NCI-H2196 (cell line): ENCODE data around the gene RPUSD1.
A peak's percentile ranks its signal among the peaks of the same experiment; 100 is the strongest.
"Not testable (repeated sequence)": the region's sequence is repeated elsewhere in the genome, so short reads cannot be mapped to it uniquely, and the experiment has no call there.

ENCODE experiments used
- DNase-seq: peaks from one replicate; lab custom pipeline; 2025; ENCODE audit not compliant: unreplicated experiment; lab: John Stamatoyannopoulos, UW

RPUSD1 gene

DNA sequence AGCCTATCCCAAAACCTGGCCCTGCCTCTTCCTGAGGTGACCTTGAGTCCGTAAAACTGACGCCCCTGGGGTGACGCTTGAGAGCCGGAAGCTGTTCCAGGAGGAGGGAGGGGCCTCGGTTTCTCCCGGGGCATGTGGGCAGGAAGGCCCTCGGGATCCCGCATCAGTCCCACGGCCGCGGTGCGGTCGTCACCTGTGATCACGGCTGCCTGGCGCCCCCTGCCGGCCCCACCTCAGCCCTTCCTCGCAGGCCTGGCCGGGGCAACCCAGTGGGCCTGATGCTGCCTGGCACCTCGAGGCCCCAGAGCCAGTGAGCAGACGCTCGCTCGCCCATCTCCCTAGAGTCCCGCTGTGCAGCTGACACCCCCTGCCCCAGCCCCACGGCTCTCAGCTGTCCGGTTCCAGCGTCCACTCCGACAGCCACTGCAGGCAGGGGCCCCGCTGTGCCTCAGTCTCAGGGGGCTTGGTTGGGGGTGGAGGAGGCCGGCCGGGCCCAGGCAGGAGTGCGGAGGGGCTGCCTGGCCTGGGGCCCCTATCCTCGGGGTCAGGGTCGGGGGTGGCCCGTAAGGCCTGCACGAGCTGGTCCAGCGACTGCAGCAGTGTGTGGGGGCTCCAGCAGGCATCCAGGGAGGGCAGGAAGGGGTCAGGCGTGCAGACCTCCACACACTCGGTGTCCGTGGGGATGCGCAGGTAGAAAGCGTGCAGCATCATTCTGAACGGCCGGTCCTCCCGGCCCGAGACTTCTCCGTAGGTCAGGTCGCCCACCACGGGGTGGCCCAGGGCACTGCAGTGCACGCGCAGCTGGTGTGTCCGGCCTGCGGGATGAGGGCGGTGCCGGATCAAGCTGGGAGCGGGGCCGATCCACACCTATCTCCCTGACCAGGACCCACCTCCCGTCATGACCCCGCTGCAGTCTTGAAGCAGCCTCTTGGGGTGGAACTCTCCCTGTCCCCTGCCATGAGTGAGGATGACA, 2.3 kb downstream of the RPUSD1 start:
- peak; percentile 33 for DNase-seq

GRCh38 chr16:784431-784830, 3.8 kb downstream of the RPUSD1 start:
- DNase-seq = no peak

GRCh38 chr16:783404-784161, 4.6 kb downstream of the RPUSD1 start:
- DNase-seq = no peak

- no peak for DNase-seq
Measured at GRCh38 chr16:782766-783403, 5.3 kb downstream of the RPUSD1 start.

DNA sequence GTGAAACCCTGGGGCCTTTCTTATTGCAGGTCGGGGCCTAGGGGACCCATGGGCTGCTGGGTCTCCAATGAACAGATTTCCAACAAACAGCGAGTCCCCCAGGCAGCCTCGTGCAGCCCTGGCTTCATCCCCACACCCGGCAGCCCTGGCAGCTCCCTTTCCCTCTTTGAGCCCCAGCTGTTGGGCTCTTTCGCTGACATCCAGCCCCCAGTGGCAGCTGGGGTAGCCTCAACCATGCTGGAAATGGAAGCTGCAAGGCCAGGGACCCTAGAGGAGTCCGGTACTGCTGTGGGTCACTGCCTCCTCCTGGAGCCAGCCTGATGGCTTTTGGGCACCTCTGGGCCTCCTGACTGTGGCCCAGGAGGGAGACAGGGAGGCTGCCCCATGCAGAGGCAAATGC, 5.9 kb downstream of the RPUSD1 start:
- DNase-seq = no peak

DNA sequence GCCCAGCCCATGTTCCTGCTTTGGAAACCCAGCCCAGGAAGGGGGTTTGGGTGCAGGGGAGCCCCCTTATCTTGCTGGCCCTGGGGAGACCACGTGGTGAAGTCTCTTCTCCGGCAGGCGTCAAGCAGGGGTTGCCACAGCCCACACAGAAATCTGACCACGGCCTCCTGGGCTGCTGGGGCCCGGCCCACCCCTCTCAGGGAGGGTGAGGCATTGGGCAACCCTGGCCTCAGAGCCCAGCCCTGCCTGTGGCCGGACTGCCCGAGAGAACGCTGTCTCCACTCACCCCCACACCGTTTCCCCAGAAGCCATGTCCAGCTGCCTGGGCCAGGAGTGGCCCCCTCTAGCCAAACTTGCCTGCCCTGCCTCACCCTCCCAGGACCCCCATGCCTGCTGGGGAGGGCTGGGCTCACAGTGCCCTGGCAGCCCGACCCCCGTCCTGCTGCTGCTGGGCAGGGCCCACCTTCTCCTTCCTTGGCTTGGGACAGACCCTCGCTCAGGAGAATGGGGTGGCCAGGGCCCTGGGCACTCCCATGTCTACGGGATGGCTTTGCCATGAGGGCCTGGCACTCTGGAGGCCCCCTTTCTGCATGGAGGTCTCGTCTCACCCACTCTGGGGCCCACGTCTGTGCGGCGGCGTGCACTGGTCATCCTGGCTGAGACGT, 6.7 kb downstream of the RPUSD1 start:
- DNase-seq = no peak

- no peak for DNase-seq
Measured at GRCh38 chr16:780296-780695, 7.9 kb downstream of the RPUSD1 start.

GRCh38 chr16:779561-779960, 8.6 kb downstream of the RPUSD1 start:
- DNase-seq = no peak

DNA sequence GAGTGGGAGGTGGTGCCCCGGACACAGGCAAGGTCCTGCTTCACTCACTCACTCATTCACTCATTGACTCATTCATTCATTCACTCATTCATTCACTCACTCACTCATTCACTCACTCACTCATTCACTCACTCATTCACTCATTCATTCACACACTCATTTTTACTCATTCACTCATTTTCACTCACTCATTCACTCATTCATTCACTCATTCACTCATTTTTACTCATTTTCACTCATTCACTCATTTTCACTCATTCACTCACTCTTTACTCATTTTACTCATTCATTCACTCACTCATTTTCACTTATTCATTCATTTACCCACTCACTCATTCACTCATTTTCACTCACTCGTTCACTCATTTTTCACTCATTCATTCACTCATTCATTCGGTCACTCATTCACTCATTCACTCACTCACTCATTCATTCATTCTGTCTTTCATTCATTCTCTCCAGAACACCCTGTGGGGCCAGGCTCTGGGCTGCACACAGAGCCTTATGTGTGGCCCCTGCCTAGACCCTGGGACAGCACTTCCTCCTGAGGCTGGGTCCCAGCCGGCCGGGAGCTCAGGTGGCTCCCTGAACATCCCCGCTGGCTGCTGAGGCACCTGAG, 9.2 kb downstream of the RPUSD1 start:
- no peak for DNase-seq

GRCh38 chr16:778447-778846, 9.7 kb downstream of the RPUSD1 start:
- DNase-seq = no peak

DNA sequence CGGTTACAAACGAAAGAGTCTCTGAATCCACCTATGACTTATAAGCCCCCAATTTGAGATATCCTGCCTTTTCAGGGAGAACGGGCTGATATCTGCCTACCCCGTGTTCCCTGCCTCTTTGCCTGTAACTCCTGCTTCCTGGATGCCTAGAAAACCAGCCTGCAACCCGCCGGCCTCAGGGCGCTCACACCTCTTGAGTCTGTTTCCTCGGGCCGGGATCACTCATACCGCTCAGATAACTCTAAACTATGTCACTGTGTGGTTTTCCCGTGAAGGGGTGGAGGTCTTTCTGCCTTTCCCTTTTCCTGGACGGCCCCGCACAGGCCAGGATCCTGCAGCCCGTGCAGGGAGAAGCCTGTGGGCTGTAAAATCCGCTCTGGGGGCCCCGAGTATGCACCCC, 10.4 kb downstream of the RPUSD1 start:
- DNase-seq = no peak

- no peak for DNase-seq
Measured at GRCh38 chr16:776824-777223, 11.4 kb downstream of the RPUSD1 start.

DNA sequence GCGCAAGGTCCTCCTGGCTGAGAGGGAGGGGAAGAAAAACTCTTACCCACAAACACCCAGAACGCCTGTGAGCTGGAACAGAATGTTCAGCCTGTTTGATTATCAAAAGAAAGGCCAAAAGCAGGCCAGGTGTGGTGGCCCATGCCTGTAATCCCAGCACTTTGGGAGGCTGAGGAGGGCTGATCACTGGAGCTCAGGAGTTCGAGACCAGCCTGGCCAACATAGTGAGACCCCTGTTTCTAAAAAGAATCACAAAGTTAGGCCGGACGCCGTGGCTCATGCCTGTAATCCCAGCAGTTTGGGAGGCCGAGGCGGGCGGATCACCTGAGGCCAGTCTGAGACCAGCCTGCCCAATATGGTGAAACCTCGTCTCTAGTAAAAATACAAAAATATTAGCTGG, 11.9 kb downstream of the RPUSD1 start:
- not testable (repeated sequence) for DNase-seq

GRCh38 chr16:775236-775796, 12.9 kb downstream of the RPUSD1 start:
- DNase-seq = no peak

DNA sequence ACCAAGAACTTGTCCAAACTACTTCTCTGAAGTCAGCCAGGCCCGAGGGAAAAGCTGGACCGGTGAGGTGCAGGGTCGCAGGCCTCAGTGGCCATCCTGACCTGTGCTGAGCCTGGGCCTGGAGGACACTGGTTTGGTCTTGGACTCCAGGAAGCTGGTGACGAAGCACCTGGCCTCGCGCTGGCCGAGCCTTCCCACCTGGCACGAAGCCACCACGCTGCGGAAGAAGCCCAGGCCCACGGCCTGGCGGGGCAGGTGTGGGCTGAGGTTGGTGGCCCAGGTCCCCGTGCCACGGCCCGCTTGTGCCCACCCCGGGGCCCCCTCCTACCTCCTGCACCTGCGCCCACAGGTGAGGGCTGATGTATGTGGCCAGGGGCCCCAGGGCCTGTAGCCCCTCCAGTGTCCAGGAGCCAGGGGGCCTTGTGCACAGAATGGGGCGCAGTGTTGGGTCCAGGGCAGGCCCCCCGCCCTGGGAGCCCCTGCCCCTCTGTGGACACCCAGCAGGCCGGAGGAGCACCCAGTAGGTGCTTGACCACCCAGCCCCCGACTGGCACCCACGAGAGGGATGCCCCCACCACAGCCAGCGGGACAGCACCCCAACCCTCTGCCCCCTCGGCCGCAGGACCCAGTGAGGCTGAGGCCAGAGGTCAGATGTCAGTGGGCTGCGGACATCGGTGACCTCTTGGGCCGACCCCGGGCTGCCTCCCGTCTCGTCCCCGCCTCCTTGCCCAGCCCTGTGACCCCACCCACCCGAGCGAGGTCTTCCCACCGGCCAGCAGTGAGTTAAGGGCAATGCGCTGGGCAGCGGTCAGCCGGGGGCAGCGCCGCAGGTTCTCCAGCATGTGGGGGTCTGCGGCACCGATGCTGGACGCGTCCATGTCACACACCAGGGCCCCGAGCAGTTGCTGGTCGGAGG, 13.8 kb downstream of the RPUSD1 start:
- DNase-seq = peak; percentile 28

- no peak for DNase-seq
Measured at GRCh38 chr16:772959-773358, 15.2 kb downstream of the RPUSD1 start.

GRCh38 chr16:770411-770810, 17.8 kb downstream of the RPUSD1 start:
- DNase-seq = no peak

DNA sequence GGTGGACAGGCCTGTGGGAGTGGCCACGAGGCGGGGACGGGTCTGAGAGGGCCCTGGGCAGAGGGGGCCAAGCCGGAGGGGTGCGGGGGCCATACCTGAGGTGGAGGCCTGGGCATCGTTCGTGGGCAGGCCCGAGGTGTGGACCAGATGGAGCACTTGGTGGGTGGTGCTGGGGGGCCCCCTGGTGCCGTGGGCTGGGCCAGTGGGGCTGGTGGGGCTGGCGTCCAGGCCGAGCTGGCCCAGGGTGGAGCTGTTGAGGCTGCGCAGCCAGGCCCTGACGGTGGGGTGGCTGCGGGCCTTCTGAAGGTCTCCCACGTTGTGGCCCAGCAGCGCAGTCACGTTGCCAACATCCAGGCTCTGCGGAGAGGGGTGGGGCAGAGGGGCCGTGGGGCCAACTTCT, 18.2 kb downstream of the RPUSD1 start:
- no peak for DNase-seq

DNA sequence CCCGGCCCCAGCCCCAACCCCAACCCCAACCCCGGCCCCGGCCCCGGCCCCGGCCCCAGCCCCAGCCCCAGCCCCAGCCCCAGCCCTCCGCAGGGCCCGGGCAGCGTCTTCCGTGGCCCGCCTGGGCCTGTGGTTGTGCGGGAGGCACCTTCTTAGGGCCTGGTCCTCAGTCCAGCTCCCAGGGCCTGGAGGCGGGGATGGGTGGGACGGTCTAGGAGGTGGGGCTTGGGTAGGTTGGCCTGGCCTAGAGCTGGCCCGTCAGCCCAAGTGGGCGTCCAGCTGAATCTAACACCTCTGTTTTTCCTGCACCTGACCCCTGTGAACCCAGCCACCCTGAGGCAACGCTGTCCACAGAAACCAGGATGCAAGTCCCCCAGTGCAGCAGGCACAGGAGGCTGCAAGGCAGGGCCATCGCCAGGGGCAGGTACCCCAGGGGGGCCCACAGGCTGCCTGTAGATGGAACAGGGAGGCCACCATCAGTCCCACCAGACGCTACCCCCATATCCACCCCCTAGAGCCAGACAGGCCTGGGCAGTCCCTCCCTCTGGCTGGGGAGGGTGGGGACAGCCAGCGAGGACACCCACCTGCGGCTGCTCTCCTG, 18.9 kb downstream of the RPUSD1 start:
- DNase-seq = no peak
